ENCODE results near the gene RASSF3. TPM values are rescaled to one million over a fixed set of nuclear protein-coding genes. Genes with fewer than 3 reads are reported as not detected.

The RASSF3 gene
- total RNA-seq, 2 experiments from 2014 or later, result 118 to 127 TPM

- POLR2A ChIA-PET, result interaction anchor here (0.6 to 34.4 kb wide), 10 partner anchors 9 to 124 kb away, joined by 3 to 808 read pairs (median 7); partner anchors contain the start of gene RASSF3
- peaks cover 34% of the 10 kb centered on the region for H3K36me3 Mint-ChIP-seq (ENCODE audit: low read depth)
These were observed 63.3 kb downstream of the RASSF3 start for GRCh38 chr12:64673490-64674169.

DNA sequence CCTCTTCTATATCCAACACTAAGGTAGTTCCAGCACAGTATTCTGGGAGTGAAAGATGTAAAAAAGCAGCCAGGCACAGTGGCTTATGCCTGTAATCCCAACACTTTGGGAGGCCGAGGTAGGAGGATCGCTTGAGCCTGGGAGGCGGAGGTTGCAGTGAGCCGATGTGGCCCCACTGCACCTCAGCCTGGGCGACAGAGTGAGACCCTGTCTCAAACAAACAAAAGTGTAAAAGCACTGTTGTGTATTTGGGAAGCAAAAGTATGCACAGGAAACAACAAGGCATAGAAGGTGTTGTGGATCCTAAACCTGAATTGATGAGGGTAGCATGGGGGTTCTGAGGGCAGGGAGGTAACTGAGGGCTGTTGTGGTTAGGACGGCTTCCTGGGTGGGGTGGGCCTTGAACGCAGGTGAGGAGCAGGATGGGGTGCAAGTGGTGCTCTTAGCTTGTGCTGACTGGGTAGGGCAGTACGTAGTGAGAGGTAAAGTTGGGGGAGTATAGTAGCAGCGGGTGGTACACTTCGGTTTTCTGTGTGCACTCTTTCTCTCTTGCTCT, 64.2 kb downstream of the RASSF3 start:
- Mint-ChIP-seq H3K4me1 (ENCODE audit: low read depth) (peaks cover 90% of the 10 kb centered on the region), H3K27ac (peak overlapping the region; percentile 98), H3K4me3 (peak overlapping the region; percentile 82), H3K36me3 (ENCODE audit: low read depth) (peaks cover 27% of the 10 kb centered on the region), H3K27me3 (no peaks in the 10 kb centered on the region), H3K9me3 (no peaks in the 10 kb centered on the region)
- peak; percentile 55 to 93 (median 75) for DNase-seq
- Histone ChIP-seq H3K36me3 (ENCODE audit: insufficient read depth, low read length) (no peaks in the 10 kb centered on the region), H3K4me3 (ENCODE audit: low read length) (peak overlapping the region; percentile 25), H3K4me1 (ENCODE audit: insufficient read depth, low read length) (peaks cover 96% of the 10 kb centered on the region), H3K27me3 (ENCODE audit: control insufficient read depth in 1 of 2, insufficient read depth in 2 of 2, low read length in 2 of 2) (no peaks in the 10 kb centered on the region), H3K27ac (ENCODE audit: low read depth in 1 of 2, low read length in 2 of 2) (peak overlapping the region; percentile 82 to 91), H3K9me3 (ENCODE audit: control insufficient read depth in 1 of 2, insufficient read depth in 1 of 2, low read length in 2 of 2) (no peaks in the 10 kb centered on the region)
- intact Hi-C loops (cut with DNase I, micrococcal nuclease), result loop anchor here in 1 of 2 experiments (1.0 to 10.0 kb wide), 2 partner anchors 10 to 220 kb away; partner anchors contain the start of gene TBK1
- no peak for TF ChIP-seq CTCF (IDR thresholded peaks at IDR 0.05)
- POLR2A ChIA-PET, result interaction anchor here (0.6 to 34.4 kb wide), 11 partner anchors 9 to 125 kb away, joined by 3 to 808 read pairs (median 5); partner anchors contain the start of gene RASSF3
- peak; percentile 75 for ATAC-seq (ENCODE audit: poor library complexity)
- CTCF ChIA-PET, result interaction anchor here (1.2 kb wide), 1 partner anchor 16 kb away, joined by 3 read pairs; no protein-coding TSS in a partner anchor

More at GRCh38 chr12:64673490-64674169, 63.3 kb downstream of the RASSF3 start:
- no peak for TF ChIP-seq CTCF (IDR thresholded peaks at IDR 0.05)
- H3K27ac Mint-ChIP-seq, result peak overlapping the region; percentile 98
- H3K4me1 Mint-ChIP-seq (ENCODE audit: low read depth), result peaks cover 90% of the 10 kb centered on the region
- H3K9me3 ChIP-seq (ENCODE audit: control insufficient read depth in 1 of 2, insufficient read depth in 1 of 2, low read length in 2 of 2), result no peaks in the 10 kb centered on the region
- peak overlapping the region; percentile 82 to 91 for H3K27ac ChIP-seq (ENCODE audit: low read depth in 1 of 2, low read length in 2 of 2)
- no peaks in the 10 kb centered on the region for H3K9me3 Mint-ChIP-seq
- H3K27me3 Mint-ChIP-seq, result no peaks in the 10 kb centered on the region
- intact Hi-C loops (cut with DNase I, micrococcal nuclease), result loop anchor here in 1 of 2 experiments (1.0 to 10.0 kb wide), 2 partner anchors 11 to 219 kb away; partner anchors contain the start of gene TBK1
- peak overlapping the region; percentile 12 for H3K4me3 ChIP-seq (ENCODE audit: low read length)
- ATAC-seq (ENCODE audit: poor library complexity) (no peak), DNase-seq (no peak)
- CTCF ChIA-PET, result interaction anchor here (1.2 kb wide), 1 partner anchor 16 kb away, joined by 3 read pairs; no protein-coding TSS in a partner anchor
- peak overlapping the region; percentile 82 for H3K4me3 Mint-ChIP-seq
- H3K4me1 ChIP-seq (ENCODE audit: insufficient read depth, low read length), result peaks cover 93% of the 10 kb centered on the region
- no peaks in the 10 kb centered on the region for H3K27me3 ChIP-seq (ENCODE audit: control insufficient read depth in 1 of 2, insufficient read depth in 2 of 2, low read length in 2 of 2)
- H3K36me3 ChIP-seq (ENCODE audit: insufficient read depth, low read length), result no peaks in the 10 kb centered on the region

- Mint-ChIP-seq H3K9me3 (no peaks in the 10 kb centered on the region), H3K36me3 (ENCODE audit: low read depth) (peaks cover 25% of the 10 kb centered on the region), H3K27me3 (no peaks in the 10 kb centered on the region), H3K4me3 (peak overlapping the region; percentile 53), H3K4me1 (ENCODE audit: low read depth) (peaks cover 89% of the 10 kb centered on the region), H3K27ac (peak overlapping the region; percentile 98)
- TF ChIP-seq CTCF (IDR thresholded peaks at IDR 0.05), result no peak
- intact Hi-C loops (cut with DNase I, micrococcal nuclease), result loop anchor here in 1 of 2 experiments (10.0 kb wide), 1 partner anchor 221 kb away; the partner anchor contains the start of gene TBK1
- Histone ChIP-seq H3K36me3 (ENCODE audit: insufficient read depth, low read length) (no peaks in the 10 kb centered on the region), H3K27me3 (ENCODE audit: control insufficient read depth in 1 of 2, insufficient read depth in 2 of 2, low read length in 2 of 2) (no peaks in the 10 kb centered on the region), H3K27ac (ENCODE audit: low read depth in 1 of 2, low read length in 2 of 2) (peak overlapping the region; percentile 82 to 91), H3K4me1 (ENCODE audit: insufficient read depth, low read length) (peaks cover 99% of the 10 kb centered on the region), H3K9me3 (ENCODE audit: control insufficient read depth in 1 of 2, insufficient read depth in 1 of 2, low read length in 2 of 2) (no peaks in the 10 kb centered on the region), H3K4me3 (ENCODE audit: low read length) (no peak overlapping the region)
- DNase-seq, result peak in 4 of 14 experiments; percentile 43 to 58 (median 54)
- ChIA-PET POLR2A (interaction anchor here (0.8 to 34.4 kb wide), 5 partner anchors 6 to 65 kb away, joined by 3 to 808 read pairs (median 137); partner anchors contain the start of gene RASSF3), CTCF (interaction anchor here (0.7 to 1.9 kb wide), 3 partner anchors 22 to 1326 kb away, joined by 4 to 6 read pairs (median 6); no protein-coding TSS in a partner anchor)
- no peak for ATAC-seq (ENCODE audit: poor library complexity)
These were observed 65.5 kb downstream of the RASSF3 start for GRCh38 chr12:64675795-64676194.
